SK-N-SH treated with all-trans-retinoic acid at 6 μM for 48 hours (cell line): ENCODE results near the gene MALRD1.

Experiments used
- ESRRG ChIP-seq: fragments of 250-450 bp; sonication (Bioruptor Pico); IDR thresholded peaks from 2 replicates; pipeline ENCODE4 v1.6.1; 2021; ENCODE audit warnings: mild to moderate bottlenecking
- ISL1 ChIP-seq: fragments of 250-450 bp; sonication (Bioruptor Pico); IDR thresholded peaks from 2 replicates; pipeline ENCODE4 v2.1.2; 2022; ENCODE audit warnings: mild to moderate bottlenecking, moderate library complexity
- OSR1 ChIP-seq: fragments of 250-450 bp; sonication (Bioruptor Pico); IDR thresholded peaks from 2 replicates; pipeline ENCODE4 v1.8.0; 2022; ENCODE audit warnings: moderate library complexity, mild to moderate bottlenecking, inconsistent platforms
- ZNF565 ChIP-seq: fragments of 450-650 bp; formaldehyde crosslinking; conservative IDR thresholded peaks from 2 replicates; pipeline ENCODE4 v1.5.0; 2020; ENCODE audit warnings: low read depth, mild to moderate bottlenecking, moderate library complexity
- ZNF70 ChIP-seq: fragments of 450-650 bp; formaldehyde crosslinking; IDR thresholded peaks from 2 replicates; pipeline ENCODE4 v1.5.0; 2020; ENCODE audit warnings: mild to moderate bottlenecking, moderate library complexity
- TF ChIP-seq, protein P1 (sequence below): fragments of 250-450 bp; sonication (Bioruptor Pico); IDR thresholded peaks from 2 replicates; pipeline ENCODE4 v1.8.0; 2020; ENCODE audit warnings: mild to moderate bottlenecking, moderate library complexity, borderline replicate concordance
- TF ChIP-seq, protein P2 (sequence below): fragments of 250-450 bp; sonication (Bioruptor Pico); IDR thresholded peaks from 2 replicates; pipeline ENCODE4 v1.5.0; 2020; ENCODE audit warnings: mild to moderate bottlenecking, moderate library complexity

DNA sequence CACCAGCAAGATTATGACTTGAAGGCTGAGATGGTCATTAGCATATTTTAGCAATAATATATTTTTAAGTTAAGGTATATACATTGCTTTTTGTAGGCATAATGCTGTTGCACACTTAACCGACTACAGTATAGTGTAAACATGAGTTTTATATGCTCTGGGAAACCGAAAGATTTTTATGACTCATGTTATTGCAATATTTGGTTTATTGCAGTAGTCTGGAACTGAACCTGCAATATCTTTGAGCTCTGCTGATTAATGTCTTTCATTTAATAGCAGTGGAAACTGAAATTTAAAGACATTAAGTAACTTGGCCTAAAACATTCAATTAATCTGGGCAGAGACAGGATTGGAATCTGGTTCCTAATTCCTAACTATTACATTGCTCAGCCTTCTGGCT is 500.9 kb downstream of the MALRD1 start:
- TF ChIP-seq, protein P1, sequence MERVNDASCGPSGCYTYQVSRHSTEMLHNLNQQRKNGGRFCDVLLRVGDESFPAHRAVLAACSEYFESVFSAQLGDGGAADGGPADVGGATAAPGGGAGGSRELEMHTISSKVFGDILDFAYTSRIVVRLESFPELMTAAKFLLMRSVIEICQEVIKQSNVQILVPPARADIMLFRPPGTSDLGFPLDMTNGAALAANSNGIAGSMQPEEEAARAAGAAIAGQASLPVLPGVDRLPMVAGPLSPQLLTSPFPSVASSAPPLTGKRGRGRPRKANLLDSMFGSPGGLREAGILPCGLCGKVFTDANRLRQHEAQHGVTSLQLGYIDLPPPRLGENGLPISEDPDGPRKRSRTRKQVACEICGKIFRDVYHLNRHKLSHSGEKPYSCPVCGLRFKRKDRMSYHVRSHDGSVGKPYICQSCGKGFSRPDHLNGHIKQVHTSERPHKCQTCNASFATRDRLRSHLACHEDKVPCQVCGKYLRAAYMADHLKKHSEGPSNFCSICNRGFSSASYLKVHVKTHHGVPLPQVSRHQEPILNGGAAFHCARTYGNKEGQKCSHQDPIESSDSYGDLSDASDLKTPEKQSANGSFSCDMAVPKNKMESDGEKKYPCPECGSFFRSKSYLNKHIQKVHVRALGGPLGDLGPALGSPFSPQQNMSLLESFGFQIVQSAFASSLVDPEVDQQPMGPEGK: no peak
- TF ChIP-seq OSR1 (CRISPR knock-in tag) (no peak), ESRRG (CRISPR knock-in tag) (no peak), ISL1 (no peak), ZNF565 (no peak), ZNF70 (CRISPR knock-in tag) (no peak)
- TF ChIP-seq, protein P2, sequence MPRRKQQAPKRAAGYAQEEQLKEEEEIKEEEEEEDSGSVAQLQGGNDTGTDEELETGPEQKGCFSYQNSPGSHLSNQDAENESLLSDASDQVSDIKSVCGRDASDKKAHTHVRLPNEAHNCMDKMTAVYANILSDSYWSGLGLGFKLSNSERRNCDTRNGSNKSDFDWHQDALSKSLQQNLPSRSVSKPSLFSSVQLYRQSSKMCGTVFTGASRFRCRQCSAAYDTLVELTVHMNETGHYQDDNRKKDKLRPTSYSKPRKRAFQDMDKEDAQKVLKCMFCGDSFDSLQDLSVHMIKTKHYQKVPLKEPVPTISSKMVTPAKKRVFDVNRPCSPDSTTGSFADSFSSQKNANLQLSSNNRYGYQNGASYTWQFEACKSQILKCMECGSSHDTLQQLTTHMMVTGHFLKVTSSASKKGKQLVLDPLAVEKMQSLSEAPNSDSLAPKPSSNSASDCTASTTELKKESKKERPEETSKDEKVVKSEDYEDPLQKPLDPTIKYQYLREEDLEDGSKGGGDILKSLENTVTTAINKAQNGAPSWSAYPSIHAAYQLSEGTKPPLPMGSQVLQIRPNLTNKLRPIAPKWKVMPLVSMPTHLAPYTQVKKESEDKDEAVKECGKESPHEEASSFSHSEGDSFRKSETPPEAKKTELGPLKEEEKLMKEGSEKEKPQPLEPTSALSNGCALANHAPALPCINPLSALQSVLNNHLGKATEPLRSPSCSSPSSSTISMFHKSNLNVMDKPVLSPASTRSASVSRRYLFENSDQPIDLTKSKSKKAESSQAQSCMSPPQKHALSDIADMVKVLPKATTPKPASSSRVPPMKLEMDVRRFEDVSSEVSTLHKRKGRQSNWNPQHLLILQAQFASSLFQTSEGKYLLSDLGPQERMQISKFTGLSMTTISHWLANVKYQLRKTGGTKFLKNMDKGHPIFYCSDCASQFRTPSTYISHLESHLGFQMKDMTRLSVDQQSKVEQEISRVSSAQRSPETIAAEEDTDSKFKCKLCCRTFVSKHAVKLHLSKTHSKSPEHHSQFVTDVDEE (CRISPR knock-in tag): no peak
